Mesodermal cell (in vitro differentiated cells): ENCODE measurements around the gene ZNF14.
"Not testable (repeated sequence)": the region's sequence is repeated elsewhere in the genome, so short reads cannot be mapped to it uniquely, and the experiment has no call there.

Experiments used
- H3K27ac ChIP-seq: 2 replicates; pipeline ENCODE4 v1.7.0; 2013; ENCODE audit warnings: mild to moderate bottlenecking, low read depth, low read length, moderate library complexity; ENCODE audit not compliant: severe bottlenecking
- H3K36me3 ChIP-seq: 2 replicates; pipeline ENCODE4 v1.7.1; 2013; ENCODE audit warnings: mild to moderate bottlenecking, low read length, moderate library complexity; ENCODE audit not compliant: control insufficient read depth, insufficient read depth
- H3K4me1 ChIP-seq: one replicate; pipeline ENCODE4 v1.7.1; 2013; ENCODE audit warnings: mild to moderate bottlenecking, low read length; ENCODE audit not compliant: insufficient read depth, control insufficient read depth, poor library complexity, severe bottlenecking
- H3K4me3 ChIP-seq: 2 replicates; pipeline ENCODE4 v1.7.0; 2013; ENCODE audit warnings: low read length, control low read depth, mild to moderate bottlenecking; ENCODE audit not compliant: insufficient read depth, poor library complexity, severe bottlenecking; ENCODE audit errors: extremely low read depth
- H3K9me3 ChIP-seq: 2 replicates; pipeline ENCODE4 v1.7.1; 2013; ENCODE audit warnings: mild to moderate bottlenecking, low read length, moderate library complexity; ENCODE audit not compliant: control insufficient read depth
- WGBS, 2 experiments: methylation state at CpG; one replicate each; pipeline ENCODE4 v1.1.5; 2013; ENCODE audit warnings: missing lambda C conversion rate in 2 of 2; ENCODE audit not compliant: insufficient coverage in 2 of 2; 5-methylcytosine and 5-hydroxymethylcytosine counted together

ZNF14 gene

DNA sequence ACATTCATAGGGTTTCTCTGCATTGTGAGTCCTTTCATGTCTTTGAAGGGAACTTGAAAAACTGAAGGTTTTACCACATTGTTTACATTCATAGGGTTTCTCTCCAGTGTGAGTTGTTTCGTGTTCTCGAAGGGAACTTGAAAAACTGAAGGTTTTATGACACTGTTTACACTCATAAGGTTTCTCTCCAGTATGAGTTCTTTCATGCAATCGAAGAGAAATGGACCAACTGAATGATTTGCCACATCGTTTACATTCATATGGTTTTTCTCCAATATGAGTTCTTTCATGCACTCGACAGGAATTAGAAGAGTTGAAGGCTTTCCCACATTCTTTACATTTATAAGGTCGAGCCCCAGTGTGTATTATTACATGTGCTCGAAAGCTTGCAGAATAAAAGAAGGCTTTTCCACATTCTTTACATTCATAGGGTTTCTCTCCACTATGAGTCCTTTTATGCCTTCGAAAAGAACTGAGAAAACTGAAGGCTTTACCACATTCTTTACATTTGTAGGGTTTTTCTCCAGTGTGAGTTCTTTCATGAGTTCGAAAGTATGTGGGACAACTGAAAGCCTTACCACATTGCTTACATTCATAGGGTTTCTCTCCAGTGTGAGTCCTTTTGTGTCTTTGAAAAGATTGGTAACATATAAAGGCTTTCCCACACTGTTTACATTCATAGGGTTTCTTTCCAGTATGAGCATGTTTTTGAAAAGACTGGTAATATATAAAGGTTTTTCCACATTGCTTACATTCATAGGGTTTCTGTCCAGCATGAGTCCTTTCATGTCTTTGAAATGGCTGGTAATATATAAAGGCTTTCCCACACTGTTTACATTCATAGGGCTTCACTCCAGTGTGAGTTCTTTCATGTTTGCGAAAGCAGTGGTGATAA is 20.7 kb downstream of the ZNF14 start:
- WGBS, 2 experiments = 86 to 100% methylated on average over 5 to 7 of the region's 10 CpGs
- peaks cover 90% of the 10 kb centered on the region for H3K9me3 ChIP-seq
- peaks cover 54% of the 10 kb centered on the region for H3K36me3 ChIP-seq
- no peak overlapping the region for H3K27ac ChIP-seq
- no peaks in the 10 kb centered on the region for H3K4me1 ChIP-seq
- H3K4me3 ChIP-seq = no peak overlapping the region

DNA sequence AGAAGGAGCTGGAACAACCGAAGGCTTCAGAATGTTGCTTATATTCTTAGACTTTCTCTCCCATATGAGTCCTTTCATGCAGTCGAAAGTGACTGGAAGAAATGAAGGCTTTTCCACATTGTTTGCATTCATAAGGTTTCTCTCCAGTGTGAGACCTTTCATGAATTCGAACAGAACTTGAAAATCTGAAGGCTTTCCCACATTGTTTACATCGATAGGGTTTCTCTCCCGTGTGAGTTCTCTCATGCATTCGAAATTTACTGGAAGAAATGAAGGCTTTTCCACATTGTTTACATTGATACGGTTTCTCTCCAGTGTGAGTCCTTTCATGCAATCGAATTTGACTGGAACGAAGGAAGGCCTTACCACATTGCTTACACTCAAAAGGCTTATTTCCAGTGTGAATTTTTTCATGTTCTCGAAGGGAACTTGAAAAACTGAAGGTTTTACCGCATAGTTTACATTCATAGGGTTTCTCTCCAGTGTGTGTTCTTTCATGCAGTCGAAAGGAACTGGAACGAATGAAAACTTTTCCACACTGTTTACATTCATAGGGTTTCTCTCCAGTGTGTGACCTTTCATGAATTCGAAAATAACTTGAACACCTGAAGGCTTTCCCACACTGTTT is 21.5 kb downstream of the ZNF14 start:
- H3K27ac ChIP-seq = no peak overlapping the region
- H3K9me3 ChIP-seq = peaks cover 89% of the 10 kb centered on the region
- 95 to 97% methylated on average over 13 to 14 of the region's 14 CpGs for WGBS, 2 experiments
- H3K4me1 ChIP-seq = no peaks in the 10 kb centered on the region
- H3K4me3 ChIP-seq = no peak overlapping the region
- peaks cover 54% of the 10 kb centered on the region for H3K36me3 ChIP-seq

DNA sequence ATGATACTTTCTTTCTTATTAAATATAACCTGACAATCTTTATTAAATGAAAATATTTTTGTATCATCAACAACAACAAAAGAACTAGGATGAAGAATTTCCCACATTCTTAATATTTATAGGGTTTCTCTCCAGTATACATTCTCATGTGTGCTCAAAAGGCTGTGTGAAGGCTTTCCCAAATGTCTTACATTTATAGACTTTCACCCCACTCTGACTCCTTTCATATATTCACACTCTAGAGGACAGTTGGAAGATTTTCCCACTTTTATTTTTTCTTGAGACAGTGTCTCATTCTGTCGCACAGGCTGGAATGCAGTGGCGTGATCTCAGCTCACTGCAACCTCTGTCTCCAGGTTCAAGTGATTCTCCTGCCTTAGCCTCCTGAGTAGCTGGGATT is 22.4 kb downstream of the ZNF14 start:
- WGBS, 2 experiments = 82 to 100% methylated on average over 2 of the region's 2 CpGs

DNA sequence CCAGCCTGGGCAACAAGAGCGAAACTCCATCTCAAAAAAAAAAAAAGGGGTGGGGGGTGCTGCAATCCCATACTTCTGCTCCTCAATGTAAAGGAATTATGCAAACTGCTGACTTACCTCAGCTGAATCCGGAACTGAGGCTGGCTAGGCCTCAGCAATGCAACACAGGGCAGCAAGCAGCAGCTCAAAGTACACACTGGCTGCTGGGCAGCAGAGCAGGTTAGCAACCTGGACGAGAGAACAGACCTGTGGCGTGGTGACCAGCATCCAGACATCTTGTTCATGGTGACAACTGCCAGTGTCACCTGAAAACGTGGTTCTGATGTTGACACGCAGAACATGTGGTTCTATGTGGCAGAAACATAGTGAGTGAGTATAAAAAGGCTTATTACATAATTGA is 28.1 kb downstream of the ZNF14 start:
- no peak overlapping the region for H3K4me3 ChIP-seq
- WGBS, 2 experiments = 82 to 88% methylated on average over 5 of the region's 6 CpGs
- H3K4me1 ChIP-seq = no peaks in the 10 kb centered on the region

More for the DNA sequence above, 22.4 kb downstream of the ZNF14 start:
- Histone ChIP-seq H3K4me3 (no peak overlapping the region), H3K36me3 (peaks cover 54% of the 10 kb centered on the region), H3K9me3 (peaks cover 81% of the 10 kb centered on the region), H3K4me1 (no peaks in the 10 kb centered on the region), H3K27ac (no peak overlapping the region)

GRCh38 chr19:19700493-19700892 is 32.4 kb downstream of the ZNF14 start:
- 71 to 77% methylated on average over 1 of the region's 1 CpG for WGBS, 2 experiments
- not testable (repeated sequence) for H3K36me3 ChIP-seq, H3K27ac ChIP-seq, H3K4me3 ChIP-seq, H3K4me1 ChIP-seq, H3K9me3 ChIP-seq

More for the DNA sequence above, 28.1 kb downstream of the ZNF14 start:
- H3K9me3 ChIP-seq = peaks cover 30% of the 10 kb centered on the region
- H3K27ac ChIP-seq = no peak overlapping the region
- peaks cover 10% of the 10 kb centered on the region for H3K36me3 ChIP-seq

DNA sequence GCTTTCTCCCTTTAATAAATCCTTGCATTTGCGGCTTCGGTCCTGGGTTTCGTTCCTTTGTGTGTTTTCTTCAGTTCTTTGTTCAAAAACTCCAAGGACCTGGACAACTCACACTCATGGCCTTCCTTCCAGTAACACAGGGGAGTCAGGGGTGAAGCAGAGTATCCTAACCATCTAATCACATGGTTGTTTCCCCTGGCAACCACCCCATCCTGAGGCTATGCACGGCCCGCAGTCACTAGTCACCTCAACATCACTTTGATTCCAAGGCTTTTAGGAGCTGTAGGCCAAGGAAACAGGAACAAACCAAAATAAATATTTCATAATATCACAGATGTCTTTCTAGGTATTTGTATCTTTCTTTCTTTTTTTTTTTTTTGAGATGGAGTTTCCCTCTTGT is 35.3 kb downstream of the ZNF14 start:
- Histone ChIP-seq H3K9me3 (no peaks in the 10 kb centered on the region), H3K27ac (no peak overlapping the region), H3K4me1 (no peaks in the 10 kb centered on the region), H3K4me3 (no peak overlapping the region), H3K36me3 (no peaks in the 10 kb centered on the region)
- WGBS, 2 experiments = 95 to 100% methylated on average over 3 to 5 of the region's 5 CpGs

- H3K27ac ChIP-seq = no peak overlapping the region
Observed at GRCh38 chr19:19696386-19696785, 36.5 kb downstream of the ZNF14 start.

DNA sequence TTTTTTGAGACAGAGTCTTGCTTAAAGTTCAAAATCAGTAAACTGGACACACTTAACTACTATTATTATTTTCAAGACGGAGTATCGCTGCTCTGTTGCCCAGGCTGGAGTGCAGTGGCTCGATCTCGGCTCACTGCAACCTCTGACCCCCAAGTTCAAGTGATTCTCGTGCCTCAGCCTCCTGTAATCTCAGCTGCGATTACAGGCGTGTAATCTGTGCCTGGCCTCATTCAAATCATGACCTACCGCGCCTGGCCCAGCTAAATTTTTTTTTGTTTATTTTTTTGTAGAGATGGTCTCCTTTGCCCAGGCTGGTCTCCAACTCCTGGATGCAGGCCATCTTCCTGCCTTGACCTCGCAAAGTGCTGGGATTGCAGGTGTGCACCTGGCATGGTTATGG is 41.2 kb downstream of the ZNF14 start:
- Histone ChIP-seq H3K27ac (no peak overlapping the region), H3K36me3 (no peaks in the 10 kb centered on the region), H3K4me1 (no peaks in the 10 kb centered on the region), H3K9me3 (no peaks in the 10 kb centered on the region), H3K4me3 (no peak overlapping the region)
- 92 to 98% methylated on average over 7 to 9 of the region's 10 CpGs for WGBS, 2 experiments

More at GRCh38 chr19:19696386-19696785, 36.5 kb downstream of the ZNF14 start:
- H3K4me1 ChIP-seq = no peaks in the 10 kb centered on the region
- H3K9me3 ChIP-seq = no peaks in the 10 kb centered on the region
- H3K4me3 ChIP-seq = no peak overlapping the region
- 86 to 96% methylated on average over 1 to 2 of the region's 2 CpGs for WGBS, 2 experiments
- H3K36me3 ChIP-seq = no peaks in the 10 kb centered on the region

GRCh38 chr19:19689023-19689422 is 43.9 kb downstream of the ZNF14 start:
- WGBS, 2 experiments = 98% methylated on average over 9 of the region's 10 CpGs; no CpG with 5 or more reads in 1 of the 2 experiments
- not testable (repeated sequence) for H3K4me1 ChIP-seq, H3K9me3 ChIP-seq

DNA sequence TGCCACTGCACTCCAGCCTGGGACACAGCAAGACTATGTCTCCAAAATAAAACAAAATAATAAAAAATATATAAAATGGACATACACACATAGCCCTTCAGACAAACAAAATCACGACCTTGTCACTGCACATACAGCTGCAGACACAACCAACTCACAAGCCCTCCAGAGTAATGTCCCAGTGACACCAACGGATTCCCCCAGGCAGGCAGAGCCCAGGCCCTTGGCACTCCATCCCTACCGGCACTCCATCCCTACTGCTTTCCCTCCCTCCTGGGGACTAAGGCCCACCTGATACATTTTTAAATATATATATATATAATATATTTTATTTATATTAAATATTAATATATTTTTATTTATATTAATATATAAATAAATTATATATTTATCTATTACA is 45.8 kb downstream of the ZNF14 start:
- no peak overlapping the region for H3K27ac ChIP-seq
- H3K4me1 ChIP-seq = no peaks in the 10 kb centered on the region
- H3K36me3 ChIP-seq = peaks cover 3% of the 10 kb centered on the region
- WGBS, 2 experiments = no CpG with 5 or more reads among the region's 3 CpGs
- no peak overlapping the region for H3K4me3 ChIP-seq
- H3K9me3 ChIP-seq = no peaks in the 10 kb centered on the region

More at GRCh38 chr19:19689023-19689422, 43.9 kb downstream of the ZNF14 start:
- not testable (repeated sequence) for H3K36me3 ChIP-seq, H3K4me3 ChIP-seq, H3K27ac ChIP-seq

DNA sequence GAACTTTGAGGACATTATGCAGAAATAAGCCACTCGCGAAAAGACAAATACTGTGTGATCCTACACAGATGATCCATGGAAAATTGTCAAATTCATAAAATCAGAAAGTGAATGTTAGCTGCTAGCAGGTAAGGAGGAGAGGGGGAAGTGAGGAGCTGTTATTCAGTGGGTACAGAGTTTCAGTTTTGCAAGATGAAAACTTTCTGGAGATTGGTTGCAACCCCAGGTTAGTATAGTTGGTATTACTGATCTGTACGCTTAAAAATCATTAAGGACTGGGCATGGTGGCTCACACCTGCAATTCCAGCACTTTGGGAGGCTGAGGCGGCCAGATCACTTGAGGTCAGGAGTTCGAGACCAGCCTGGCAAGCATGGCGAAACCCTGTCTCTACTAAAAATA is 46.3 kb downstream of the ZNF14 start:
- Histone ChIP-seq H3K4me1 (no peaks in the 10 kb centered on the region), H3K27ac (no peak overlapping the region), H3K4me3 (no peak overlapping the region), H3K36me3 (peaks cover 5% of the 10 kb centered on the region), H3K9me3 (no peaks in the 10 kb centered on the region)
- WGBS, 2 experiments = 88 to 98% methylated on average over 3 to 6 of the region's 6 CpGs
